NCI-H1694 (cell line): Measurements from ENCODE around the gene CPA2.
"Not testable (repeated sequence)": the region's sequence is repeated elsewhere in the genome, so short reads cannot be mapped to it uniquely, and the experiment has no call there.

Experiments used
- DNase-seq: peaks from one replicate; lab custom pipeline; 2025; lab: John Stamatoyannopoulos, UW

The CPA2 gene

DNA sequence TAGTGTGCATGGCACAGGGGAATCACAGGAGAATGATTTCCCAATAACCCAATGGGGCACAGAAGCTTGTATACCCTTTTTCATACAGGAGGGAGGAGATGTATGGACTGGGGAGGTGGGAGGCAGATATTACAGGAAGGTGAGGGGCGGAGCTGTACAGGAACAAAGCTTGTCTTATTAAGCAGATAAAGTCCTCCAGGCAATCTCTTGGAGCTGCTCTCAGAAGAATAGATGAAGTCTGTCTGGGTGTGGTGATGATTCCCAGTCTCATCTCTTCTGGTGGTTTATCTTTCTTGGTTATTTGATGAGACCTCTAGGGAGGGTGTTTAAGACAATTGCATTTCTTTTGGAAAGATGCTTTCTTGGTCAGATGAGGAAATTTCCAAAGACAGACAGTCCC is 52.9 kb downstream of the CPA2 start:
- DNase-seq = no peak

DNA sequence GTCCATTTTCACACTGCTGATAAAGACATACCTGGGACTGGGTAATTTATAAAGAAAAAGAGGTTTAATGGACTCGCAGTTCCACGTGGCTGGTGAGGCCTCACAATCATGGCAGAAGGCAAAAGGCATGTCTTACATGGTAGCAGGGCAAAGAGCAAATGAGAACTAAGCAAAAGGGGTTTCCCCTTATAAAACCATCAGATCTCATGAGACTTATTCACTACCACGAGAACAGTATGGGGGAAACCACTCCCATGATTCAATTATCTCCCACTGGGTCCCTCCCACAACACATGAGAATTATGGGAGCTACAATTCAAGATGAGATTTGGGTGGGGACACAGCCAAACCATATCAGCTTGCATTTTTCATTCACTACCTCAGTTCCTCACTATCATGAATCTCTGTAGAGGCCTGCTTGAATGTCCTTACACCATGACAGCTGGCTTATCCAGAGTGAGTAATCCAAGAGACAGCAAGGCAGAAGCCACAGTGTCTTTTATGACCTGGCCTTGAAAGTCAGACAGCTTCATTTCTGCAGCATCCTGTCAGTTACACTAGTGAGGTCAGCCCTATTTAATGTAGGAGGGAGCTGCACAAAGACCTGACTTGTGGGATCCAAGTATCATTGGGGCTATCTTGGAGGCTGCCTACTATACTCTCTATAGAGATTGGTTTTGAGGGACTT is 55.0 kb downstream of the CPA2 start:
- not testable (repeated sequence) for DNase-seq

DNA sequence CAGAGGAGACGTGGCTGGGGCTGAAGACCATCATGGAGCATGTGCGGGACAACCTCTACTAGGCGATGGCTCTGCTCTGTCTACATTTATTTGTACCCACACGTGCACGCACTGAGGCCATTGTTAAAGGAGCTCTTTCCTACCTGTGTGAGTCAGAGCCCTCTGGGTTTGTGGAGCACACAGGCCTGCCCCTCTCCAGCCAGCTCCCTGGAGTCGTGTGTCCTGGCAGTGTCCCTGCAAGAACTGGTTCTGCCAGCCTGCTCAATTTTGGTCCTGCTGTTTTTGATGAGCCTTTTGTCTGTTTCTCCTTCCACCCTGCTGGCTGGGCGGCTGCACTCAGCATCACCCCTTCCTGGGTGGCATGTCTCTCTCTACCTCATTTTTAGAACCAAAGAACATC is 56.0 kb downstream of the CPA2 start:
- no peak for DNase-seq

DNA sequence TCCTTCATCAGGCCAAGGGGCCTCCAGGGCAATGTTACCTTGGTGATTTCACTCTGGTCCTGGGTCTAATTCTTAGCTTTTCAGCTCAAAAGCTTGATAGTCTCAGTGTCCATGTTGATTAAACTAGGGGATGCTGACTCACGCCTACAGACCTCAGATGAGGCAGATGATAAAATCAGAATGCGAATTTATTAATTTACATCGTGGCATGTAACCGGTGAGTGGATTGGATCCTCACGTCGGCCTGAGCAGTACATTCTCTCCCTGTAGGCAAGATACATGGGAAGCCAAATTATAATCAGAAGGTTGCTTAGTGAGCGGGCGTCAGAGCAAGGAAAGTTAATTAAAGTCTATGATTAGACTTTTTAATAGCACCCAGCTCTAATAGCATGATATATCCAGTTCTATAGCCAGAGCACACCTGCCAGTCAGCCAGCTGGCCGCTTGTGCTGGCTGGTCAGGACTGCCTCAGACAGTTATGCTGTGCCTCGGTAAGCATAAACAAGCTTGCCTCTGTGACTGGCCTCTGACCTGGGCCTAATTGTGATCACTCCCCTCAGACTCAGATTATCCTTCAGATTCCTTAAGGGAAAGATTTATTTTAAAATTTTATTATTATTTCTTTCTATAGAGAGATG is 57.8 kb downstream of the CPA2 start:
- no peak for DNase-seq

DNA sequence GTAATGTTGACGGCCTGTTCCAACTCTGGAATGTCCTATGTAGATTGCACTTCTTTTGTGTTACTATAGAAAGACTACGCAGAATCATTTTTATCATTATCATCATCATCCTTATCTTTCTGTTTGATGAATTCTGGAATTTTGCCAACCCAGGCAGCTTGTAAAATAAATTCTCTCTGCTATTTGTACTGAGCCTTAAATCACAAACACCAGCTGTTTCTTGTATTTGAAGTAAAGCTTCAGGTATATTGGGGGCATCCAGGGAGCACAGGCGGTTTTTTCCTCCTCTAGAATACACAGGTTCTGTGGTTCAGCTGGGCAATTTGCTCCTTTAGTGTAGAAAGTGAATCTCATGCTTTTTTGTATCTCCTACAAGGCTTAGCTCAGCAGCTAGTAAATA is 63.0 kb downstream of the CPA2 start:
- peak; percentile 30 for DNase-seq

DNA sequence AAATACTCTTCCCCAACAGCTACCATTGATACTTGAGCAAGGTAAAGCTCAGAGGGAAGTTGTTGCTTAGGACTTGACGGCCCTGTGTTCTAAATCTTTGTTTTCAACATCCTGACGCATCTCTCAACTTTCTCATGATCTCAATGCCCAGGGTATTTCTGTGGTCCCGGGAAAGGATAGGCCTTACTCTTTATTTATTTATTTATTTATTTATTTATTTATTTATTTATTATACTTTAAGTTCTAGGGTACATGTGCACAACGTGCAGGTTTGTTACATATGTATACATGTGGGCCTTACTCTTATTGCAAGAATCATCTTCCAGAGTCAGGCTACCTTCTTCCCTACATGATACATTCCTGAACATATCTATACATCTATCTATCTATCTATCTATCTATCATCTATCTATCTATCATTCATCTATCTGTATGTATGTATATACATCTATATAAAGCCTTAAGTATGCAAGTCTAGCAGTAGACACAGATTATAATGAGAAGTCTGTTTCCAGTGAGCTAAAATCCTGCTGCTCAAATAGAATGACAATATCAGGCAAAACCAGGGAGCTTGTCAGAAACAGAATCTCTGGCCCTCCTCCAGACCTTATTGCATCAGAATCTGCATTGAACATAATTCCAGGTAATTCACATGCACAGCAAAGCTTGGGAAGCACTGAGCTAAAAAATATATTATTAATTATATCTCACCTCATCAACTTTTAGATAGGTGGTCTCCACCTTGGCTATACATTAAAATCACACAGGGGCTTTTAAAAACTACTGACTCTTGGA is 65.8 kb downstream of the CPA2 start:
- DNase-seq = no peak

DNA sequence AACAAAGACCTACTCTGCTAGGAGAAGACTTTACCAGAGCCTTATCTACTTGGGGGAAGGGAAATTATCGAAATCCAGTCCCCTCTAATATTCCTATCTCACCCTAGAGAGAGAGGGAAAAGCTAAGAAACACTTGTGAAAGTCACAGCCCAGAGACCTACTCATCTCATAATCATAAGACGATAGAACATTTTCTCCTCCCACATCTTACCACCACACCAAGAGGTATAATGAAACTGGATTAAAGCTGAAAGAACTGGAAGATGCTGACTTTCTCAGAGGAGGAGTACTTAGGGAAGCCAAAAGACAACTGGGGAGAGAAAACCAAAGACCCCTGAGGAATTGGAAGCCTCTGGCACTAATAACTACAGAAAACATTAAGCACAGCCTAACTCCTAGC is 67.2 kb downstream of the CPA2 start:
- no peak for DNase-seq

DNA sequence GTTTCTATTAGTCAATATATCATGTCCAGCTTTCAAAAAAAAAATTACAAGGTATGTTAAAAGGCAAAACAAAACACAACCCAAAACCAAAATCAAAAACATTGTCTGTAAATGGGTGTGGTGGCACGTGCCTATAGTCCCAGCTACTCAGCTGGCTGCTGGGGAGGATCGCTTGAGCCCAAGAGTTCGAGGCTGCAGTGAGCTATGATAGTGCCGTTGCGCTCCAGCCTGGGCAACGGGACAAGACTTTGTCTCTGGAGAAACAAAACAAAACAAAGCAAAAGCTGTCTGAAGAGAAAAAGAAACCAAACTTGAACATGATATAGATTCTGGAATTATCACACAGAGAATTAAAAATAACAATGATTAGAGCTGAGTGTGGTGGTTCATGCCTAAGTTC is 67.6 kb downstream of the CPA2 start:
- DNase-seq = no peak

DNA sequence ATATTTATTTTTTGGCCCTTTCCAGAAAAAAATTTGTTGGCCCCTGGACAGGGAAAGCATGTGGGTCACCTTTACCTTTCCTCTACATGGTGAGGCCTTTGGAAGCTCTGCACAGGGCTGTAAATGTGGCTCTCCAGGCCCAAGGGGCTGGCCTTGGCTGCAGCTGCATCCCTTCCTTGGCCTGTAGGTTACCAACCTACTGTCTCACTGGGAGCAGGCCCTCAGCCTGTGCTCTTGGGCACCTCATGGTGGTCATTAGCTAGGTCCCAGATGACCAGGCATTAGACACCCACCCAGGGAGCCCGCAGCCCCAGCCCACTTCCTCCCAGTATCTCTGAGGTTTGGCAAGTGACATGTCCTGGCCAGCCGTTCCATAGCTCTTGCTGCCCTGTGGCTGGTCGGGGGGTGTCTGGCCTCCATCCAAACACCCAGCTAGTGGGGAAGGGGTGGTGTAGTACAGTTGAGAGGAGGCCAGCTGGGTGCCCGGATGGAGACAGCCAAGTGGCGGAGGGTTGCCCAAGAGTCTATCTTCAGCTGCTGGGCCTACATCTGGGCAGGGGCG is 70.8 kb downstream of the CPA2 start:
- DNase-seq = peak; percentile 17

DNA sequence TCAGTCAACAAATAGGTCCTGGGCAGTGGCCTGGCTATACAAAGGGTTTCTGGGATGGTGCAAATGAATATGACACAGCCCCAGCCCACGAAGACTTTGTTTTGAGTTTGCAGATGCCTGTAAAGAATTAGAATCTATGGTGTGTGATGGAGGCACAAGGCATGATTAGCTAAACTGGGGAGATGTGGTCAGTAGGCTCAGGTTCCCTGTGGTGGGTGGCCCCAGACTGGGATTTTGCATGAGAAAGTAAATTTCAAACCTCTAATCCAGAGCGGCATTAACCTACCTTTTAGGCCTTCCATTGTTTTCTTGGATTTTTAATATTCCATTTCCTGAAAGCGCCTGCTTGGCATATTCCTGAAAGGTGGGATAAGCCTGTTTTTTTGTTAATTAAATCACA is 71.6 kb downstream of the CPA2 start:
- no peak for DNase-seq
